ENCODE measurements around the gene PPP6R2.

PPP6R2 gene

GRCh38 chr22:50436015-50436830, 93.1 kb downstream of the PPP6R2 start:
- no peak for DNase-seq

- no peak for DNase-seq
These were observed 93.8 kb downstream of the PPP6R2 start for GRCh38 chr22:50436841-50437341.

GRCh38 chr22:50437511-50438304, 94.6 kb downstream of the PPP6R2 start:
- DNase-seq, result no peak

- no peak for DNase-seq
These were observed 95.5 kb downstream of the PPP6R2 start for GRCh38 chr22:50438305-50439275.

- no peak for DNase-seq
These were observed 96.3 kb downstream of the PPP6R2 start for GRCh38 chr22:50439314-50439870.

- DNase-seq, result no peak
These were observed 96.8 kb downstream of the PPP6R2 start for GRCh38 chr22:50439871-50440331.

- no peak for DNase-seq
These were observed 97.6 kb downstream of the PPP6R2 start for GRCh38 chr22:50440544-50441249.

- DNase-seq, result no peak
These were observed 98.4 kb downstream of the PPP6R2 start for GRCh38 chr22:50441428-50441993.

GRCh38 chr22:50443197-50443596, 100.1 kb downstream of the PPP6R2 start:
- DNase-seq, result no peak

GRCh38 chr22:50443801-50444625, 100.9 kb downstream of the PPP6R2 start:
- DNase-seq, result no peak

- no peak for DNase-seq
These were observed 101.5 kb downstream of the PPP6R2 start for GRCh38 chr22:50444663-50445062.

- no peak for DNase-seq
These were observed 102.1 kb downstream of the PPP6R2 start for GRCh38 chr22:50445071-50445879.

- DNase-seq, result no peak
These were observed 103.0 kb downstream of the PPP6R2 start for GRCh38 chr22:50445880-50446707.

- DNase-seq, result no peak
These were observed 103.8 kb downstream of the PPP6R2 start for GRCh38 chr22:50446708-50447575.

GRCh38 chr22:50447576-50448551, 104.7 kb downstream of the PPP6R2 start:
- no peak for DNase-seq

GRCh38 chr22:50452649-50453048, 109.5 kb downstream of the PPP6R2 start:
- no peak for DNase-seq

All from T1000 (cell line).